ENCODE data around the gene RASL11A. TPM values are rescaled to one million over a fixed set of nuclear protein-coding genes. Genes with fewer than 3 reads are reported as not detected.
"Not testable (repeated sequence)": the region's sequence is repeated elsewhere in the genome, so short reads cannot be mapped to it uniquely, and the experiment has no call there.

RASL11A gene
- total RNA-seq, 2 donors from 2014 or later: 15.6 to 26.1 TPM

- intact Hi-C loops (cut with DNase I): loop anchor here in 1 of 2 donors (10.0 kb wide), 1 partner anchor 308 kb away; no protein-coding TSS in a partner anchor
- DNase-seq: no peak
- peak in 1 of 2 donors; percentile 12 for ATAC-seq
Observed at GRCh38 chr13:27293076-27293691, 22.6 kb downstream of the RASL11A start.

GRCh38 chr13:27293873-27294515, 23.4 kb downstream of the RASL11A start:
- DNase-seq (no peak), ATAC-seq (no peak)
- intact Hi-C loops (cut with DNase I): loop anchor here in 1 of 2 donors (2.0 to 10.0 kb wide), 2 partner anchors 61 to 309 kb away; no protein-coding TSS in a partner anchor

- ATAC-seq: no peak
- intact Hi-C loops (cut with DNase I): loop anchor here in 1 of 2 donors (2.0 to 10.0 kb wide), 2 partner anchors 60 to 310 kb away; no protein-coding TSS in a partner anchor
- no peak for DNase-seq
Observed at GRCh38 chr13:27295096-27295495, 24.5 kb downstream of the RASL11A start.

GRCh38 chr13:27295660-27296059, 25.0 kb downstream of the RASL11A start:
- ATAC-seq (peak; percentile 53 to 80), DNase-seq (no peak)
- intact Hi-C loops (cut with DNase I): loop anchor here in 1 of 2 donors (2.0 to 10.0 kb wide), 2 partner anchors 59 to 311 kb away; no protein-coding TSS in a partner anchor

GRCh38 chr13:27296496-27296895, 25.9 kb downstream of the RASL11A start:
- no peak for ATAC-seq
- intact Hi-C loops (cut with DNase I): loop anchor here in 1 of 2 donors (10.0 kb wide), 1 partner anchor 312 kb away; no protein-coding TSS in a partner anchor
- no peak for DNase-seq

- DNase-seq (no peak), ATAC-seq (no peak)
- intact Hi-C loops (cut with DNase I): loop anchor here in 1 of 2 donors (10.0 kb wide), 1 partner anchor 314 kb away; no protein-coding TSS in a partner anchor
Observed at GRCh38 chr13:27298849-27299248, 28.2 kb downstream of the RASL11A start.

- ATAC-seq: peak in 1 of 2 donors; percentile 17
- intact Hi-C loops (cut with DNase I); DNase-seq: not testable (repeated sequence)
Observed at GRCh38 chr13:27300406-27300805, 29.8 kb downstream of the RASL11A start.

- DNase-seq (no peak), ATAC-seq (no peak)
- intact Hi-C loops (cut with DNase I): no loop called here
Observed at GRCh38 chr13:27300941-27301586, 30.4 kb downstream of the RASL11A start.

- DNase-seq (no peak), ATAC-seq (no peak)
- intact Hi-C loops (cut with DNase I): no loop called here
Observed at GRCh38 chr13:27302643-27303262, 32.1 kb downstream of the RASL11A start.

GRCh38 chr13:27304099-27304498, 33.5 kb downstream of the RASL11A start:
- ATAC-seq: no peak
- intact Hi-C loops (cut with DNase I): no loop called here

GRCh38 chr13:27304611-27305010, 34.0 kb downstream of the RASL11A start:
- no peak for ATAC-seq
- no peak for DNase-seq
- intact Hi-C loops (cut with DNase I): no loop called here

More at GRCh38 chr13:27304099-27304498, 33.5 kb downstream of the RASL11A start:
- no peak for DNase-seq

GRCh38 chr13:27306364-27306763, 35.7 kb downstream of the RASL11A start:
- no peak for DNase-seq
- intact Hi-C loops (cut with DNase I): no loop called here
- ATAC-seq: no peak

GRCh38 chr13:27308941-27309340, 38.3 kb downstream of the RASL11A start:
- no peak for ATAC-seq
- no peak for DNase-seq
- intact Hi-C loops (cut with DNase I): no loop called here

GRCh38 chr13:27309401-27309958, 38.9 kb downstream of the RASL11A start:
- intact Hi-C loops (cut with DNase I): no loop called here
- ATAC-seq (no peak), DNase-seq (no peak)

- intact Hi-C loops (cut with DNase I): no loop called here
- ATAC-seq (no peak), DNase-seq (no peak)
Observed at GRCh38 chr13:27309967-27310598, 39.5 kb downstream of the RASL11A start.

- DNase-seq: no peak
- intact Hi-C loops (cut with DNase I): no loop called here
- ATAC-seq: no peak
Observed at GRCh38 chr13:27310946-27311345, 40.3 kb downstream of the RASL11A start.

- ATAC-seq (no peak), DNase-seq (no peak)
- intact Hi-C loops (cut with DNase I): no loop called here
Observed at GRCh38 chr13:27311518-27312210, 41.0 kb downstream of the RASL11A start.

GRCh38 chr13:27313770-27314169, 43.1 kb downstream of the RASL11A start:
- intact Hi-C loops (cut with DNase I): no loop called here
- DNase-seq (no peak), ATAC-seq (no peak)
